Activated CD8-positive, alpha-beta memory T cell treated with anti-CD3 and anti-CD28 coated beads, Interleukin-2, amount 10 ng/mL, durations not matched to agents 7 days and 5 days (primary cell): ENCODE results near the gene FREM2. TPM values are rescaled to one million over a fixed set of nuclear protein-coding genes. Genes with fewer than 3 reads are reported as not detected.

Source experiments
- ATAC-seq: fragments of 150-1000 bp; cut with Tn5 transposase; one replicate; pipeline ENCODE4 v1.10.0; 2021; ENCODE audit warnings: moderate library complexity
- CTCF ChIA-PET: fragments of 350-600 bp; sonication (Branson Sonifier 250); formaldehyde crosslinking; loops from one replicate; lab custom pipeline; 2021; ENCODE audit warnings: antibody characterized with exemption; lab: Charles Lee
- DNase-seq: peaks from one replicate; pipeline ENCODE4 v3.0.0-alpha.2; 2020
- H3K27ac Mint-ChIP-seq: one replicate; pipeline ENCODE4 v1.8.0; 2021; ENCODE audit warnings: mild to moderate bottlenecking, mixed read lengths
- H3K27me3 Mint-ChIP-seq: one replicate; pipeline ENCODE4 v1.8.0; 2021; ENCODE audit warnings: mixed read lengths
- H3K36me3 Mint-ChIP-seq: one replicate; pipeline ENCODE4 v1.8.0; 2021; ENCODE audit warnings: mild to moderate bottlenecking, mixed read lengths
- H3K4me1 Mint-ChIP-seq: one replicate; pipeline ENCODE4 v1.8.0; 2021; ENCODE audit warnings: mixed read lengths
- H3K4me3 Mint-ChIP-seq: one replicate; pipeline ENCODE4 v1.8.0; 2021; ENCODE audit warnings: mild to moderate bottlenecking, moderate library complexity, mixed read lengths
- H3K9me3 Mint-ChIP-seq: one replicate; pipeline ENCODE4 v1.8.0; 2022; ENCODE audit warnings: low read depth, mixed read lengths
- total RNA-seq, 2 experiments: library from RNA; stranded (reverse); gene quantifications; one replicate each; pipeline ENCODE4 v1.2.3, GENCODE V29; 2021

FREM2 gene
- total RNA-seq, 2 experiments from 2014 or later = 0.23 TPM; not detected in 1

- Mint-ChIP-seq H3K36me3 (no peaks in the 10 kb centered on the region), H3K9me3 (no peaks in the 10 kb centered on the region), H3K27me3 (no peaks in the 10 kb centered on the region), H3K27ac (no peak overlapping the region), H3K4me3 (no peak overlapping the region), H3K4me1 (no peaks in the 10 kb centered on the region)
- CTCF ChIA-PET = no interaction called here
- no peak for DNase-seq
- no peak for ATAC-seq
Observed at GRCh38 chr13:38787550-38787949, 100.7 kb downstream of the FREM2 start.

- no peaks in the 10 kb centered on the region for H3K27me3 Mint-ChIP-seq
- CTCF ChIA-PET = no interaction called here
- no peak for DNase-seq
Observed at GRCh38 chr13:38796890-38797289, 110.0 kb downstream of the FREM2 start.

DNA sequence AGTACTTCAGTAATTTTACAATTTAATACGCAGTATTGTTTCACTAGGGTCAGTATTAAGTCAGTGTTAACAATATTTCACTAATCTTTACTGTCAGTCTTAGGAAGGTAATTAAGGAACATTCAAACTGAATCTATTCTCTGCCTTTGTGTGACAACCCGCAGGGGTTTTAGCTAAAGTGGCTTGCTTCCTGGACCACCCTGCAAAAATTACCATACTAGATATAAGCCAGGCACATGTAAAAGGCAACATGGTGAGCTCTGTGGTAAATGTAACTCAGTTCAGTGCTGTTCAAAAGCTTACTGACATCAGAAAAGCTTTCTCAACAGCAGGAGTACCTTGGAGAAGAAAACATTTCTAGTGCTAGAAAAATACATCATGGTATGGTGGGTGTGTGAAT lies 116.7 kb downstream of the FREM2 start:
- Mint-ChIP-seq H3K4me3 (no peak overlapping the region), H3K27me3 (no peaks in the 10 kb centered on the region), H3K27ac (no peak overlapping the region), H3K4me1 (no peaks in the 10 kb centered on the region), H3K9me3 (no peaks in the 10 kb centered on the region), H3K36me3 (no peaks in the 10 kb centered on the region)
- DNase-seq (no peak), ATAC-seq (no peak)
- CTCF ChIA-PET = no interaction called here

More at GRCh38 chr13:38796890-38797289, 110.0 kb downstream of the FREM2 start:
- Mint-ChIP-seq H3K9me3 (no peaks in the 10 kb centered on the region), H3K36me3 (no peaks in the 10 kb centered on the region), H3K4me3 (no peak overlapping the region), H3K27ac (no peak overlapping the region), H3K4me1 (no peaks in the 10 kb centered on the region)
- ATAC-seq = no peak

DNA sequence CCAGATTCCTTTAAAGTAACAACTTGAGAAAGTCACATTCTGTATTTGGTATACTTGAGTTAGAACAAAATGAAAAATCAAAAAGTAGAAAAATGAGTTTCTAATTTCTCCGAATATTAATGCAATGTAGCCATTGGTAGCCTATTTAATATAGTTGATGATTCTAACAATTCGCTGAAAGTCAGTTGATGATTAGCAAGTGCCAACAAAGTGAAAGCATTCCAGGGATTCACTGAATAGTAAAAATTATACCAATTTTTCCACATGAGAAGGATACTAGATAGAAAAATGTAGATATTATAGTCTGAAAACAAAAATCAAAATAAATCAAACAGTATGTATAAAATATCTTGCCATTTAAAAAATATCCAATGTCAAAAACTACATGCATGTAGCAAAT lies 117.2 kb downstream of the FREM2 start:
- Mint-ChIP-seq H3K4me3 (no peak overlapping the region), H3K27ac (no peak overlapping the region), H3K36me3 (no peaks in the 10 kb centered on the region), H3K27me3 (no peaks in the 10 kb centered on the region), H3K4me1 (no peaks in the 10 kb centered on the region), H3K9me3 (no peaks in the 10 kb centered on the region)
- no peak for DNase-seq
- no peak for ATAC-seq
- CTCF ChIA-PET = no interaction called here

DNA sequence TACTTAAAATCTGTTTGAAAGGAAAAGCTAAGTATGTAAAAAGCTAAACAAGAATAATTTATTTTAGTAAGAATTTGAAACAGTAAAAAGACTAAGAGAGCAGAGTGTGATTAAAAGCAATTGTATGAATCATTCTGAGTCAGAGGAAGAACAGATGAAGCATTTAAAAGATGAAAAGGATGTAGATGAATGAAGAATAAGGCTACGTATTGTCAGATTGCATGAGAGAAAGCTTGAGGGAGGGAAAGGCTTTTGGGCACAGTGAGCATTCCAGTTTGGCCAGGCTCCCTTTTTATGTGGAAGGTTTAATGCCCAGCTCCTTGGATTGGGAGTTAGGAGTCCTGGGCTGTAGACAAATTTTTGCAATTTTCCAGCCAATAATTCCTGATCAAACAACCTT lies 117.7 kb downstream of the FREM2 start:
- Mint-ChIP-seq H3K36me3 (no peaks in the 10 kb centered on the region), H3K4me3 (no peak overlapping the region), H3K9me3 (peaks cover 1% of the 10 kb centered on the region), H3K27ac (no peak overlapping the region), H3K4me1 (no peaks in the 10 kb centered on the region), H3K27me3 (no peaks in the 10 kb centered on the region)
- ATAC-seq (no peak), DNase-seq (no peak)
- CTCF ChIA-PET = no interaction called here

GRCh38 chr13:38814331-38814730 lies 127.5 kb downstream of the FREM2 start:
- no peaks in the 10 kb centered on the region for H3K36me3 Mint-ChIP-seq
- H3K27me3 Mint-ChIP-seq = no peaks in the 10 kb centered on the region
- no peak overlapping the region for H3K27ac Mint-ChIP-seq
- CTCF ChIA-PET = no interaction called here
- H3K4me3 Mint-ChIP-seq = no peak overlapping the region
- H3K4me1 Mint-ChIP-seq = no peaks in the 10 kb centered on the region
- DNase-seq = no peak
- no peak for ATAC-seq
- peaks cover 5% of the 10 kb centered on the region for H3K9me3 Mint-ChIP-seq

DNA sequence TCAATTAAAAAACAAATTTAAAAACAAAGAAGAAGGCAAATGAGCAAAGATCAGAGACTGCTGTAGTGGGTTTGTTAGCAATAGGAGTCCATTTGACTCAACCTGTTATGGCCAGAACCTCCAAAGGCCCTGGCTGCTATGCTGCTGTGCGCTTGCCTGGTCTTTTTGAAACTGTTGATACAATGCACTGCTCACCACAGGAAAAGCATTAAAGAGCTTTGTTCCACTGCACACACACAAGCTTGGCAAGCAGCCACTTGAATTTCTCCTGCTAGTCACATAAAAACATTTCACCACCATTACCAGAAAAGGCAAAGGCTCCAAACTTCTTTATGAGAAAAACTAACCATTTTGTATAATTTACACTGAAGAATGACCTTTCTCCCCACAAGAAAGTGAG lies 132.2 kb downstream of the FREM2 start:
- Mint-ChIP-seq H3K27ac (no peak overlapping the region), H3K36me3 (no peaks in the 10 kb centered on the region), H3K4me1 (no peaks in the 10 kb centered on the region), H3K9me3 (no peaks in the 10 kb centered on the region), H3K27me3 (no peaks in the 10 kb centered on the region), H3K4me3 (no peak overlapping the region)
- CTCF ChIA-PET = no interaction called here
- no peak for ATAC-seq
- DNase-seq = no peak

- H3K4me1 Mint-ChIP-seq = no peaks in the 10 kb centered on the region
- no peak overlapping the region for H3K27ac Mint-ChIP-seq
- no peaks in the 10 kb centered on the region for H3K36me3 Mint-ChIP-seq
- H3K27me3 Mint-ChIP-seq = no peaks in the 10 kb centered on the region
- H3K9me3 Mint-ChIP-seq = no peaks in the 10 kb centered on the region
- CTCF ChIA-PET = no interaction called here
- H3K4me3 Mint-ChIP-seq = no peak overlapping the region
- no peak for ATAC-seq
- DNase-seq = no peak
Observed at GRCh38 chr13:38819596-38819995, 132.7 kb downstream of the FREM2 start.

DNA sequence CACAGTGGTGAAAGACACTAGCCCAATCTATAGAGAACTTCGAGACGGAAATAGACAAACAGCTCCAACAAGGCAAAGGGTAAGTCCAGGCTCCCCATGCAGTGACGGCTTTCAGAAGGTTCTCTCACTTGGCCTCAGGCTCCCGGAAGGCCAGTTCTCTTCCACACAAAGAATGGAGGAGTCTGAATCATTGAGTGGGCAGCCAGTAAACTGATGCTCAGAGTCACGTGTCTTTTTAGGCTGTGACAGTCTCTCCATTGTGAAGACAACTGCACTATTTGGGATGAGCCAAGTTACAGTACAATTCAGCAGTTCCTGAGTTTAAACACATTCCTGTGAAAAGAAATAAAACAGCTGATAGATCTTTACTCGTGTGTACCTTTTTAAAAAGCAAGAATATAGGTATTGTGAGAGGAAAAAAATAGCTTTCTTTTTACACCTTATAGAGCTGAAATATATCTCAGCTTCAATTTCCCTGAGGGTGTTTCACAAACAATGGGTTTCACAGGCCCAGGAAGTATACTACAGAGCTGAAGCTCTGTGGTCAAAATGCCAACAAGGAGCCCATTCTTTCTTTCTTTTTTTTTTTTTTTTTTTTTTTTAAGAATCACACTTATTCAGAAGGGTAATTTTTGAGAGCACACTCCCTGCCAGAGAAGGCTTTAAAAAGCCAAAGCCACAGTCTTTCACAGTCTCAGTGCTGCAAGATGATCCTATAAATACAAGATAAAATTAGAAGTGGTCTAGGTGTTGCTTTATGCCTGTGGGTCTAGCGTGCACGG lies 135.1 kb downstream of the FREM2 start:
- ATAC-seq = no peak
- CTCF ChIA-PET = no interaction called here
- no peaks in the 10 kb centered on the region for H3K27me3 Mint-ChIP-seq
- no peak for DNase-seq
- no peaks in the 10 kb centered on the region for H3K36me3 Mint-ChIP-seq
- no peaks in the 10 kb centered on the region for H3K9me3 Mint-ChIP-seq
- no peak overlapping the region for H3K4me3 Mint-ChIP-seq
- H3K27ac Mint-ChIP-seq = no peak overlapping the region
- no peaks in the 10 kb centered on the region for H3K4me1 Mint-ChIP-seq

- H3K27me3 Mint-ChIP-seq = no peaks in the 10 kb centered on the region
- H3K4me3 Mint-ChIP-seq = no peak overlapping the region
- no peaks in the 10 kb centered on the region for H3K4me1 Mint-ChIP-seq
- H3K27ac Mint-ChIP-seq = no peak overlapping the region
- DNase-seq (no peak), ATAC-seq (no peak)
- no peaks in the 10 kb centered on the region for H3K9me3 Mint-ChIP-seq
- CTCF ChIA-PET = no interaction called here
- H3K36me3 Mint-ChIP-seq = no peaks in the 10 kb centered on the region
Observed at GRCh38 chr13:38824342-38824741, 137.5 kb downstream of the FREM2 start.

DNA sequence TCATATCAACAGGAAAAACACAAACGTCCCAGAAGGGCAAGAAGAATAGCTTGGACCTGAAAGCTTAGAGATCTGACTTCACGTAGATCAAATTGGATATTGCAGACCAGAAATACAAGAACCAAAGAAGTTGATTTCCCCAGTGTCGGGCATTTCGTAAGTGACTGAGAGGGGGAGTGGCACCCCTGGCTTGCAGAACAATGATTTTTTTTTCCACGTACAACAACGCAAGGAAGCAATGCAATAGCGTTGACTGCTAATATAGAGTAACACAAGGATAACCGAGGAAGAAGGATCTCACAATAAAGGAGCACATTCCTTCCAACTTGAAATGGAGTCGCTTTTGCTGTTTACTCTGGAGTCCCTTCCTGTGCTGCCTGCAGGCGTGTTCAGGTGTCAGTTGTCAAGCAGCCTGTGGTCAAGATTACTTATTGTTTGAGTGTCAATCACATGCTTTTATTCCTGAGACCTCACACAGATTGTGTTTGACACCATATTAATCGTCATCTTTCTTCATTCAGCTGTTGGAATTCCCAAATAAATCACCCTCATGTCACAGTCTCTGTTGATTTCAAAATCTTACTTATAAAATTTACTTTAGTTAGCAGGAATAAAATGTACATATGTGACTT lies 139.4 kb downstream of the FREM2 start:
- H3K36me3 Mint-ChIP-seq = no peaks in the 10 kb centered on the region
- CTCF ChIA-PET = interaction anchor here (0.7 kb wide), 1 partner anchor 102 kb away, joined by 3 read pairs; no protein-coding TSS in a partner anchor
- H3K4me3 Mint-ChIP-seq = no peak overlapping the region

GRCh38 chr13:38830442-38831045 lies 143.7 kb downstream of the FREM2 start:
- Mint-ChIP-seq H3K4me3 (no peak overlapping the region), H3K36me3 (no peaks in the 10 kb centered on the region), H3K27me3 (no peaks in the 10 kb centered on the region), H3K27ac (no peak overlapping the region), H3K4me1 (no peaks in the 10 kb centered on the region), H3K9me3 (peaks cover 2% of the 10 kb centered on the region)
- DNase-seq = no peak
- CTCF ChIA-PET = no interaction called here
- ATAC-seq = no peak

More for the DNA sequence above, 139.4 kb downstream of the FREM2 start:
- Mint-ChIP-seq H3K9me3 (peaks cover 2% of the 10 kb centered on the region), H3K27ac (no peak overlapping the region), H3K27me3 (no peaks in the 10 kb centered on the region), H3K4me1 (no peaks in the 10 kb centered on the region)
- DNase-seq = no peak
- ATAC-seq = no peak

DNA sequence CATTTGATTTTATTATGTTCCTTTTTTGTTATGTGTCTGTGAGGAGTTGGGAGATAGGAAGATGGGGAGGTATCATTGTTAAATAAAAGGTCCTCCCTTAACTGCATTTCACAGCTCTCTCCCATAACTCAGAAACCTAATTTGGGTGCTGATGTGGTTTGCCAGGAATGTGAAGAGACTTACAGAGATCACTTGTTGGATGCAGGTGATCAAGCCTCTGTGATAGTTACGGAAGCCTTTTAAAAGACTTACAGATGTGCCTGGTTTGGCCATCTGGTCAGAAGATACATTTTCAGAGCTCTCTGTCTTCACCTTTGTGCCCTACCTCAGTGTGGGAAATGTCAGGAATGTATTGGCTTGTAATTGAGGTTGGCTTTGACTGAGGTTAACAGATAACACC lies 157.7 kb downstream of the FREM2 start:
- H3K36me3 Mint-ChIP-seq = no peaks in the 10 kb centered on the region
- peaks cover 5% of the 10 kb centered on the region for H3K27me3 Mint-ChIP-seq
- no peaks in the 10 kb centered on the region for H3K4me1 Mint-ChIP-seq
- H3K9me3 Mint-ChIP-seq = no peaks in the 10 kb centered on the region
- no peak for DNase-seq
- CTCF ChIA-PET = no interaction called here
- ATAC-seq = no peak
- no peak overlapping the region for H3K4me3 Mint-ChIP-seq
- no peak overlapping the region for H3K27ac Mint-ChIP-seq

- no peaks in the 10 kb centered on the region for H3K36me3 Mint-ChIP-seq
- peaks cover 2% of the 10 kb centered on the region for H3K27me3 Mint-ChIP-seq
- CTCF ChIA-PET = no interaction called here
- no peaks in the 10 kb centered on the region for H3K4me1 Mint-ChIP-seq
- ATAC-seq (no peak), DNase-seq (no peak)
- H3K27ac Mint-ChIP-seq = no peak overlapping the region
- no peak overlapping the region for H3K4me3 Mint-ChIP-seq
- no peaks in the 10 kb centered on the region for H3K9me3 Mint-ChIP-seq
Observed at GRCh38 chr13:38848360-38848759, 161.5 kb downstream of the FREM2 start.
